ENCODE measurements around the gene TMEM202.
"Not testable (repeated sequence)": the region's sequence is repeated elsewhere in the genome, so short reads cannot be mapped to it uniquely, and the experiment has no call there.

GRCh38 chr15:72379106-72379505, 19.0 kb upstream of the TMEM202 start:
- TF ChIP-seq, protein P1, sequence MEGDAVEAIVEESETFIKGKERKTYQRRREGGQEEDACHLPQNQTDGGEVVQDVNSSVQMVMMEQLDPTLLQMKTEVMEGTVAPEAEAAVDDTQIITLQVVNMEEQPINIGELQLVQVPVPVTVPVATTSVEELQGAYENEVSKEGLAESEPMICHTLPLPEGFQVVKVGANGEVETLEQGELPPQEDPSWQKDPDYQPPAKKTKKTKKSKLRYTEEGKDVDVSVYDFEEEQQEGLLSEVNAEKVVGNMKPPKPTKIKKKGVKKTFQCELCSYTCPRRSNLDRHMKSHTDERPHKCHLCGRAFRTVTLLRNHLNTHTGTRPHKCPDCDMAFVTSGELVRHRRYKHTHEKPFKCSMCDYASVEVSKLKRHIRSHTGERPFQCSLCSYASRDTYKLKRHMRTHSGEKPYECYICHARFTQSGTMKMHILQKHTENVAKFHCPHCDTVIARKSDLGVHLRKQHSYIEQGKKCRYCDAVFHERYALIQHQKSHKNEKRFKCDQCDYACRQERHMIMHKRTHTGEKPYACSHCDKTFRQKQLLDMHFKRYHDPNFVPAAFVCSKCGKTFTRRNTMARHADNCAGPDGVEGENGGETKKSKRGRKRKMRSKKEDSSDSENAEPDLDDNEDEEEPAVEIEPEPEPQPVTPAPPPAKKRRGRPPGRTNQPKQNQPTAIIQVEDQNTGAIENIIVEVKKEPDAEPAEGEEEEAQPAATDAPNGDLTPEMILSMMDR (IDR thresholded peaks at IDR 0.05) = not testable (repeated sequence)
- TF ChIP-seq POLR2A (IDR thresholded peaks at IDR 0.05) = not testable (repeated sequence)
